Suprapubic skin (tissue), 3 donors: ENCODE results near the gene MYO3A.

ENCODE experiments used
- POLR2A ChIP-seq, 2 donors: fragments of 450-650 bp; IDR thresholded peaks; one replicate each; pipeline ENCODE4 v1.6.1; 2017; ENCODE audit warnings: antibody characterized with exemption in 2 of 2, mild to moderate bottlenecking in 2 of 2, moderate library complexity in 2 of 2
- TF ChIP-seq, protein P1 (sequence below), 2 donors: fragments of 200-600 bp in 1 of 2; fragments of 450-650 bp in 1 of 2; sonication (generic) in 1 of 2; IDR thresholded peaks; one replicate each; pipeline ENCODE4 v1.5.1; 2016 to 2019; ENCODE audit warnings: antibody characterized with exemption in 2 of 2, mild to moderate bottlenecking in 1 of 2, moderate library complexity in 1 of 2

- TF ChIP-seq, protein P1, sequence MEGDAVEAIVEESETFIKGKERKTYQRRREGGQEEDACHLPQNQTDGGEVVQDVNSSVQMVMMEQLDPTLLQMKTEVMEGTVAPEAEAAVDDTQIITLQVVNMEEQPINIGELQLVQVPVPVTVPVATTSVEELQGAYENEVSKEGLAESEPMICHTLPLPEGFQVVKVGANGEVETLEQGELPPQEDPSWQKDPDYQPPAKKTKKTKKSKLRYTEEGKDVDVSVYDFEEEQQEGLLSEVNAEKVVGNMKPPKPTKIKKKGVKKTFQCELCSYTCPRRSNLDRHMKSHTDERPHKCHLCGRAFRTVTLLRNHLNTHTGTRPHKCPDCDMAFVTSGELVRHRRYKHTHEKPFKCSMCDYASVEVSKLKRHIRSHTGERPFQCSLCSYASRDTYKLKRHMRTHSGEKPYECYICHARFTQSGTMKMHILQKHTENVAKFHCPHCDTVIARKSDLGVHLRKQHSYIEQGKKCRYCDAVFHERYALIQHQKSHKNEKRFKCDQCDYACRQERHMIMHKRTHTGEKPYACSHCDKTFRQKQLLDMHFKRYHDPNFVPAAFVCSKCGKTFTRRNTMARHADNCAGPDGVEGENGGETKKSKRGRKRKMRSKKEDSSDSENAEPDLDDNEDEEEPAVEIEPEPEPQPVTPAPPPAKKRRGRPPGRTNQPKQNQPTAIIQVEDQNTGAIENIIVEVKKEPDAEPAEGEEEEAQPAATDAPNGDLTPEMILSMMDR (IDR thresholded peaks at IDR 0.05) = no peak
- no peak for TF ChIP-seq POLR2A (IDR thresholded peaks at IDR 0.05)
Observed at GRCh38 chr10:25966844-25967243, 32.8 kb downstream of the MYO3A start.
